Measurements from ENCODE around the gene DOCK3.
"Not testable (repeated sequence)": the region's sequence is repeated elsewhere in the genome, so short reads cannot be mapped to it uniquely, and the experiment has no call there.

DOCK3 gene

GRCh38 chr3:51357856-51358255 is 683.1 kb downstream of the DOCK3 start:
- Histone ChIP-seq H3K9me3 (ENCODE audit: control insufficient read depth, low read length) (no peaks in the 10 kb centered on the region), H3K36me3 (ENCODE audit: control insufficient read depth, insufficient read depth, low read length) (no peaks in the 10 kb centered on the region), H3K4me3 (ENCODE audit: insufficient read depth, low read depth, low read length) (no peak overlapping the region), H3K4me1 (ENCODE audit: control insufficient read depth, insufficient read depth, low read length) (peaks cover 5% of the 10 kb centered on the region), H3K27me3 (ENCODE audit: control insufficient read depth, insufficient read depth, low read length, poor library complexity, severe bottlenecking) (no peaks in the 10 kb centered on the region), H3K27ac (ENCODE audit: insufficient read depth, low read depth, low read length, poor library complexity, severe bottlenecking) (no peak overlapping the region)
- 83 to 90% methylated on average over 4 of the region's 4 CpGs for WGBS, 2 experiments

GRCh38 chr3:51358981-51359380 is 684.3 kb downstream of the DOCK3 start:
- no peak overlapping the region for H3K27ac ChIP-seq (ENCODE audit: insufficient read depth, low read depth, low read length, poor library complexity, severe bottlenecking)
- peaks cover 5% of the 10 kb centered on the region for H3K4me1 ChIP-seq (ENCODE audit: control insufficient read depth, insufficient read depth, low read length)
- no peaks in the 10 kb centered on the region for H3K27me3 ChIP-seq (ENCODE audit: control insufficient read depth, insufficient read depth, low read length, poor library complexity, severe bottlenecking)
- no peaks in the 10 kb centered on the region for H3K36me3 ChIP-seq (ENCODE audit: control insufficient read depth, insufficient read depth, low read length)
- 92 to 93% methylated on average over 3 of the region's 3 CpGs for WGBS, 2 experiments
- no peaks in the 10 kb centered on the region for H3K9me3 ChIP-seq (ENCODE audit: control insufficient read depth, low read length)
- H3K4me3 ChIP-seq (ENCODE audit: insufficient read depth, low read depth, low read length), result no peak overlapping the region

GRCh38 chr3:51360806-51361205 is 686.1 kb downstream of the DOCK3 start:
- H3K4me3 ChIP-seq (ENCODE audit: insufficient read depth, low read depth, low read length), result no peak overlapping the region
- no peaks in the 10 kb centered on the region for H3K27me3 ChIP-seq (ENCODE audit: control insufficient read depth, insufficient read depth, low read length, poor library complexity, severe bottlenecking)
- H3K27ac ChIP-seq (ENCODE audit: insufficient read depth, low read depth, low read length, poor library complexity, severe bottlenecking), result no peak overlapping the region
- WGBS, 2 experiments, result 93 to 94% methylated on average over 3 of the region's 3 CpGs
- H3K36me3 ChIP-seq (ENCODE audit: control insufficient read depth, insufficient read depth, low read length), result no peaks in the 10 kb centered on the region
- no peaks in the 10 kb centered on the region for H3K4me1 ChIP-seq (ENCODE audit: control insufficient read depth, insufficient read depth, low read length)
- no peaks in the 10 kb centered on the region for H3K9me3 ChIP-seq (ENCODE audit: control insufficient read depth, low read length)

DNA sequence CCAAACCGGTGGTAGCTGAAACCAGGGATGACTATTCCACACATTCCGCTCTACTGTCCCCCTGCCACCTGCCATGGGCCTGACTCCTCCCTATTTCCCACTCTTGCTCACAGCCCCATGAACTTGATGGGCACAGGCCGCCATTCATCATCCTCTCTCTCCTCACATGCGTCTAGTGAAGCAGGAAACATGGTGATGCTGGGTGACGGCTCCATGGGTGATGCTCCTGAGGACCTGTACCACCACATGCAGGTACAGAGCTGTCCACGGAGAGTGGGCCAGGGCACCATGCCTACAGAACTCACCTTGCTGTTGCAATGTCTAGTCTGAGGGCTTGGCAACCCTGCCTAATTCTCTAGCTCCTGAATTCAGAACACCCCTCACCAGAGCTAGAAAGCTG is 687.0 kb downstream of the DOCK3 start:
- no peaks in the 10 kb centered on the region for H3K36me3 ChIP-seq (ENCODE audit: control insufficient read depth, insufficient read depth, low read length)
- H3K4me1 ChIP-seq (ENCODE audit: control insufficient read depth, insufficient read depth, low read length), result no peaks in the 10 kb centered on the region
- H3K27ac ChIP-seq (ENCODE audit: insufficient read depth, low read depth, low read length, poor library complexity, severe bottlenecking), result no peak overlapping the region
- no peak overlapping the region for H3K4me3 ChIP-seq (ENCODE audit: insufficient read depth, low read depth, low read length)
- H3K9me3 ChIP-seq (ENCODE audit: control insufficient read depth, low read length), result no peaks in the 10 kb centered on the region
- no peaks in the 10 kb centered on the region for H3K27me3 ChIP-seq (ENCODE audit: control insufficient read depth, insufficient read depth, low read length, poor library complexity, severe bottlenecking)
- 92 to 95% methylated on average over 6 of the region's 6 CpGs for WGBS, 2 experiments

DNA sequence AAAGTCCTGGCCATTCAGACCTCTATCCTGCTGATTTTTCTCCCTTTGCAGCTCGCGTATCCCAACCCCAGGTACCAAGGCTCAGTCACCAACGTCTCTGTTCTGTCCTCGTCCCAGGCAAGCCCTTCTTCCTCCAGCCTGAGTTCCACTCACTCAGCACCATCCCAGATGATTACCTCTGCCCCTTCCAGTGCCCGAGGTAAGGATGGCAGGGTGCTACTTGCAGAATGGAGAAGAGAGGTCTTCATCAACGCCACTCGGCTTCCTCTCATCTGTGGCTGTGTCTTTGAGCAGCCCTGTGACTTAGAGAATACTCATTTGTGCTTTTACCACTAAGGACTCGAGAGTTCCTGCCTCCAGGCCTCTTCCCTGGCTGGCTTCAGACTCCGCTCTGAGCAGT is 687.7 kb downstream of the DOCK3 start:
- Histone ChIP-seq H3K4me1 (ENCODE audit: control insufficient read depth, insufficient read depth, low read length) (no peaks in the 10 kb centered on the region), H3K4me3 (ENCODE audit: insufficient read depth, low read depth, low read length) (no peak overlapping the region), H3K27ac (ENCODE audit: insufficient read depth, low read depth, low read length, poor library complexity, severe bottlenecking) (no peak overlapping the region), H3K9me3 (ENCODE audit: control insufficient read depth, low read length) (no peaks in the 10 kb centered on the region), H3K36me3 (ENCODE audit: control insufficient read depth, insufficient read depth, low read length) (no peaks in the 10 kb centered on the region), H3K27me3 (ENCODE audit: control insufficient read depth, insufficient read depth, low read length, poor library complexity, severe bottlenecking) (no peaks in the 10 kb centered on the region)
- WGBS, 2 experiments, result 93% methylated on average over 9 of the region's 9 CpGs

GRCh38 chr3:51368276-51368675 is 693.5 kb downstream of the DOCK3 start:
- H3K4me1 ChIP-seq (ENCODE audit: control insufficient read depth, insufficient read depth, low read length); H3K27me3 ChIP-seq (ENCODE audit: control insufficient read depth, insufficient read depth, low read length, poor library complexity, severe bottlenecking); H3K27ac ChIP-seq (ENCODE audit: insufficient read depth, low read depth, low read length, poor library complexity, severe bottlenecking); H3K9me3 ChIP-seq (ENCODE audit: control insufficient read depth, low read length); H3K36me3 ChIP-seq (ENCODE audit: control insufficient read depth, insufficient read depth, low read length); H3K4me3 ChIP-seq (ENCODE audit: insufficient read depth, low read depth, low read length): not testable (repeated sequence)
- WGBS, 2 experiments, result 91 to 94% methylated on average over 8 of the region's 8 CpGs

GRCh38 chr3:51371943-51372557 is 697.3 kb downstream of the DOCK3 start:
- H3K27me3 ChIP-seq (ENCODE audit: control insufficient read depth, insufficient read depth, low read length, poor library complexity, severe bottlenecking), result no peaks in the 10 kb centered on the region
- no peak overlapping the region for H3K4me3 ChIP-seq (ENCODE audit: insufficient read depth, low read depth, low read length)
- 39 to 52% methylated on average over 2 to 3 of the region's 4 CpGs for whole genome bisulfite sequencing, 2 experiments
- no peaks in the 10 kb centered on the region for H3K36me3 ChIP-seq (ENCODE audit: control insufficient read depth, insufficient read depth, low read length)
- no peaks in the 10 kb centered on the region for H3K4me1 ChIP-seq (ENCODE audit: control insufficient read depth, insufficient read depth, low read length)
- H3K9me3 ChIP-seq (ENCODE audit: control insufficient read depth, low read length), result no peaks in the 10 kb centered on the region
- no peak overlapping the region for H3K27ac ChIP-seq (ENCODE audit: insufficient read depth, low read depth, low read length, poor library complexity, severe bottlenecking)

DNA sequence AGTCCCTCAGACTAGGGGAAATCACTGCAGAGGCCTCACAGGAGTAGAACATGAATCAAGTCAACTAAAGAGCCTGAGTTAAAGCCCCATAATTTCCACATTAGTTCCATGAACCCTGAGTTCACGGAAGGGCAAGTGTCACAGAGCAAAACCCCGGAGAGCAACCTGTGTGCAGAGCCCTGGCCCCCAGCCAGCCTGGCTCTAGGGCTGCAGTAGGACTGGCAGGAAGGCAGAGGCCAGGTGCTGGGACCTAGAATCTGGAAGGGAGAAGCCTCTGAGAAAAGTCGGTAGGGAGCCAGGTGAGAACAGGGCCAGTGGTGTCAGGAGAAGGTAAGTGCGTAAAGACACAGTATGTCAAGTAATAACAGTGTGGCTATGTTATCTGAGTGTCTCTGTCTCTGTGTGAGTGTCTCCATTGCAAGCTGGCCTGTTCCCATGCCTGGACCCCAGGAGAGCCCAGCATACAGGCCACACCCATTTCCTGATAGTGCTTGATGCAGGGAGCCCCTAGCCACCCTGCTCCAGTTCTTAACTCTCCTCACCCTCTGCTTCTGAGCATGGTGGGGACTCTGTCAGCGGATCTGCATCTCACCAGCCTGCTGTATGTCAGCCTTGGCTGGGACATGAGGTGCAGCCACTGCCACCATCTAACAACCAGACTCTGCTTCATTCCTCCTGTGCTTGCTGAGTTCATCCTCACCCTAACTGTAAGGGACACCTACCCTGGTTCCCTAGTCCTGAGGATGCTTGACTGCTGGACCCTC is 699.1 kb downstream of the DOCK3 start:
- Histone ChIP-seq H3K4me1 (ENCODE audit: control insufficient read depth, insufficient read depth, low read length) (no peaks in the 10 kb centered on the region), H3K36me3 (ENCODE audit: control insufficient read depth, insufficient read depth, low read length) (no peaks in the 10 kb centered on the region), H3K9me3 (ENCODE audit: control insufficient read depth, low read length) (no peaks in the 10 kb centered on the region), H3K27ac (ENCODE audit: insufficient read depth, low read depth, low read length, poor library complexity, severe bottlenecking) (no peak overlapping the region), H3K27me3 (ENCODE audit: control insufficient read depth, insufficient read depth, low read length, poor library complexity, severe bottlenecking) (no peaks in the 10 kb centered on the region), H3K4me3 (ENCODE audit: insufficient read depth, low read depth, low read length) (no peak overlapping the region)
- 93 to 94% methylated on average over 5 of the region's 5 CpGs for WGBS, 2 experiments

DNA sequence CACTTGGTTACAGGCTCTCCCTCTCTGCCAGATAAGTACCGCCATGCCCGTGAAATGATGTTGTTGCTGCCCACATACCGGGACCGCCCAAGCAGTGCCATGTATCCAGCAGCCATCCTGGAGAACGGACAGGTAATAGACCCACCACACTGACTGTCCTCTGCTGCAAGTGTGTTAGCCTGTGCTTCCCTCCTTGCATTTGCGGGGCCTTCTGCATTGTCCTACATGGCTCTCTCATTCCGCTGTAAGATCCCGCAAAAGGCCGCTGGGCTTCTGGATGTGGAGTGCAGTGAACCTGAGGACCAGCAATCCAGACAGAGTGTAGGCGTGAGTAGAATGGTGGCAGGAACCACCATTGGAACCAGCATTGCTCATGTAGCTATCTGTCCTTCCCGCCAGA is 699.7 kb downstream of the DOCK3 start:
- Histone ChIP-seq H3K27ac (ENCODE audit: insufficient read depth, low read depth, low read length, poor library complexity, severe bottlenecking) (no peak overlapping the region), H3K36me3 (ENCODE audit: control insufficient read depth, insufficient read depth, low read length) (no peaks in the 10 kb centered on the region), H3K4me1 (ENCODE audit: control insufficient read depth, insufficient read depth, low read length) (no peaks in the 10 kb centered on the region), H3K27me3 (ENCODE audit: control insufficient read depth, insufficient read depth, low read length, poor library complexity, severe bottlenecking) (no peaks in the 10 kb centered on the region), H3K9me3 (ENCODE audit: control insufficient read depth, low read length) (no peaks in the 10 kb centered on the region), H3K4me3 (ENCODE audit: insufficient read depth, low read depth, low read length) (no peak overlapping the region)
- WGBS, 2 experiments, result 95 to 96% methylated on average over 11 of the region's 11 CpGs

GRCh38 chr3:51375136-51375535 is 700.4 kb downstream of the DOCK3 start:
- no peaks in the 10 kb centered on the region for H3K27me3 ChIP-seq (ENCODE audit: control insufficient read depth, insufficient read depth, low read length, poor library complexity, severe bottlenecking)
- no peaks in the 10 kb centered on the region for H3K36me3 ChIP-seq (ENCODE audit: control insufficient read depth, insufficient read depth, low read length)
- no peak overlapping the region for H3K4me3 ChIP-seq (ENCODE audit: insufficient read depth, low read depth, low read length)
- no peaks in the 10 kb centered on the region for H3K4me1 ChIP-seq (ENCODE audit: control insufficient read depth, insufficient read depth, low read length)
- no peaks in the 10 kb centered on the region for H3K9me3 ChIP-seq (ENCODE audit: control insufficient read depth, low read length)
- H3K27ac ChIP-seq (ENCODE audit: insufficient read depth, low read depth, low read length, poor library complexity, severe bottlenecking), result no peak overlapping the region
